ENCODE measurements around the gene RETREG3.

RETREG3 gene

GRCh38 chr17:42577532-42578281 is 31.5 kb downstream of the RETREG3 start, which contains the start of gene PSMC3IP:
Gene PSMC3IP, minus strand, starts transcription at chr17:42577729. Its CDS starts 43 bp downstream, at chr17:42577686.
- TF ChIP-seq CTCF (conservative IDR thresholded peaks at IDR 0.05): peak; percentile 27
- peak within 1 kb of the TSS; percentile 81 for H3K27ac ChIP-seq

DNA sequence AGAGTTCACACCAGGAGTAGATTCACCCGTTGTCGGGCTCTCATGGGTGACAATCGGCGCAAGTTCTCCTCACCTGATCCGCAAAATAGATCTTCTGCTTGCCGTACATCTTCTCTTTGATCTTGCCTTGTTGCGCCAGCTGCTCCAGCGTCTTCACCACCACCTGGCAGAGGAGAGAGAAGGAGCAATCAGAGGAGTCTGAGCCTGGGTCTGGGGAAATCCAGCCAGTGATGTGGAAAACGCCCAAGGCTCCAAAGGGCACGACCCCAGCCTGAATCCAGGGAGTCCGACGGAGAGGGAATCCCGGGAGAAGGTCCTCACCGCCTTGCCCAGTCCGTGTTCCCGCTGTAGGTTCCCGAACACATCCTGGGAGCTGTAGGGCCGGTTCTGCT is 32.0 kb downstream of the RETREG3 start:
- H3K27ac ChIP-seq: peak overlapping the region; percentile 81
- no peak for TF ChIP-seq CTCF (conservative IDR thresholded peaks at IDR 0.05)

GRCh38 chr17:42574463-42574862 is 34.7 kb downstream of the RETREG3 start:
- no peak for TF ChIP-seq CTCF (conservative IDR thresholded peaks at IDR 0.05)
- H3K27ac ChIP-seq: no peak overlapping the region

DNA sequence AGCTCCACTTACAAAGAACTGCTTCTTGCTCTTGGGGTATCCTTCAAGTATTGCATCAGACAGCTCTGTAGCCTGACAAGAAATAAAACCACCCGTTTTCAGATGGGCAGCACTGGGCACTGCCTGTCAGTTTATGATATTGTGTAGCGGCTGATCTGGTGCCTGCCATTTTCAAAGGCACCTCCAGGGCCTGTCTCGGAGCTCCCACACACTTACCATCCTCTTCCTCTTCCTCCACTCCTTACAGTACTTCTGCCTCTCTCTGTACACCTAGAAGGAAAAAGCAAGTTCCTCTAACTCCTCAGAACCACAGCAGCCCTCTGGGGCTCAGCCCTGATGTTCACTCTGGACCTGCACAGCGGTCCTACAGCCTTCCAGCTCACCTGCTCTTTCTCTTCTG is 36.1 kb downstream of the RETREG3 start:
- H3K27ac ChIP-seq: peak overlapping the region; percentile 73; the same call in 1 of the 2 replicates
- TF ChIP-seq CTCF (conservative IDR thresholded peaks at IDR 0.05): no peak

DNA sequence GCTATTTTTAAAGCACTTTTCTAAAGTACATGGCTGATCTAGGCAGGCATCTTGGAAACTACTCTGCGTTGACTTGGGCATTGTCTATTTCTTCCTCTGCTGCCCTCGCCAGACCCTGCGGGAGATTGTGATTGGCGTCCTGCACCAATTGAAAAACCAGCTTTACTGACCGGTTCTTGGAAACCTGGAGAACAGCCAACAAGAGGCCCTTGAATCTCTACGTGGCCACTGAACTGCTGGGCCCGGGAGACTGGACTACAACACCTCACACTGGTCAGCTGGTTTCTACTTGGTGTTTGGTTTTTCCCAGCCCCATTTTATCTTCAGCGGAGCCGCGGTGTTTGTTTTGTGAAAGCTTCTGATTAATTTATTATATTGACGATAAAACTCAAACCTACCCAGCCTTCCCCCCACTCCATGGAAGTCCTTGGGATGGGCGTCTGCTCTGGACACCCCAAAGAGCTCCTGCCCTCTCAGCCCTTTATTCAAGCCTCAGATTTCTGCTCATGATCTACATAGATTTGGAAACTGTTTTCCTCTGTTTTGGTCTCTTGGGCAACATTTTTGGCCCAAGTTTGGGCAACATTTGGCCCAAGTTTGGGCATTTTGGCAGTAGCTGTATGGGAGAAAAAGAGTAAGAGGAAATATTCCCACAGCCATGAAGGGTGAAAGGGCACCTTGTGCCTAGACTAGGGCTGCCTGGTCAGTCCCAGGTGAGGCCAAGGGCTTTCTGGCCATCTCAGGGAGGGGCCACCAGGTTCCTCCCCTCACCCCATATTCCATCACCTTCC is 37.5 kb downstream of the RETREG3 start:
- no peak for TF ChIP-seq CTCF (conservative IDR thresholded peaks at IDR 0.05)
- peak overlapping the region; percentile 73 for H3K27ac ChIP-seq

- TF ChIP-seq CTCF (conservative IDR thresholded peaks at IDR 0.05): no peak
- H3K27ac ChIP-seq: no peak overlapping the region
Measured at GRCh38 chr17:42568341-42569111, 40.6 kb downstream of the RETREG3 start.
